A673 (cell line): ENCODE data around the gene HYDIN. TPM values are rescaled to one million over a fixed set of nuclear protein-coding genes. Genes with fewer than 3 reads are reported as not detected.

Experiments used
- BruUV-seq: library from RNA; stranded (reverse); fragments of 400-500 nt; replicated peaks from 2 replicates; lab custom pipeline; 2021; lab: Mats Ljungman, UMichigan
- CTCF ChIA-PET: fragments of 300-600 bp; sonication (Branson Sonifier 250); formaldehyde crosslinking; loops from one replicate; lab custom pipeline; 2022; ENCODE audit warnings: antibody characterized with exemption; lab: Charles Lee
- POLR2A ChIA-PET: fragments of 300-600 bp; sonication (Branson Sonifier 250); formaldehyde crosslinking; loops from one replicate; lab custom pipeline; 2022; ENCODE audit warnings: antibody characterized with exemption; ENCODE audit not compliant: low non-redundant PET; lab: Charles Lee
- DNase-seq: peaks from one replicate; pipeline ENCODE4 v3.0.0-alpha.2; 2015; ENCODE audit warnings: low spot score
- H3K27ac ChIP-seq: fragments of 200-600 bp; sonication (generic); 2 replicates; pipeline ENCODE4 v1.5.1; 2016; ENCODE audit warnings: mixed run types, low read depth, mild to moderate bottlenecking, mixed read lengths, antibody characterized with exemption, low read length; ENCODE audit not compliant: poor library complexity, severe bottlenecking
- H3K27me3 ChIP-seq: fragments of 200-600 bp; sonication (generic); replicated peaks from 2 replicates; pipeline ENCODE4 v1.6.1; 2017; ENCODE audit warnings: mixed run types, low read depth, mild to moderate bottlenecking, mixed read lengths, antibody characterized with exemption, low read length; ENCODE audit not compliant: insufficient read depth, poor library complexity
- H3K36me3 ChIP-seq: fragments of 200-600 bp; sonication (generic); 2 replicates; pipeline ENCODE4 v1.6.1; 2016; ENCODE audit warnings: mixed run types, mild to moderate bottlenecking, mixed read lengths, antibody characterized with exemption, low read length; ENCODE audit not compliant: insufficient read depth, poor library complexity, severe bottlenecking
- H3K4me1 ChIP-seq: fragments of 200-600 bp; sonication (generic); 2 replicates; pipeline ENCODE4 v1.6.1; 2017; ENCODE audit warnings: mixed run types, mild to moderate bottlenecking, mixed read lengths, antibody characterized with exemption, low read length; ENCODE audit not compliant: insufficient read depth, poor library complexity, severe bottlenecking
- H3K4me3 ChIP-seq: fragments of 200-600 bp; sonication (generic); 2 replicates; pipeline ENCODE4 v1.5.1; 2016; ENCODE audit warnings: low read depth, mixed run types, mild to moderate bottlenecking, mixed read lengths, low read length; ENCODE audit not compliant: poor library complexity, severe bottlenecking
- H3K9me3 ChIP-seq: fragments of 200-600 bp; sonication (generic); 2 replicates; pipeline ENCODE4 v1.6.1; 2016; ENCODE audit warnings: mixed run types, low read depth, mild to moderate bottlenecking, mixed read lengths, antibody characterized with exemption, low read length; ENCODE audit not compliant: poor library complexity, severe bottlenecking
- EZH2 ChIP-seq: fragments of 200-600 bp; sonication (generic); IDR thresholded peaks from 2 replicates; pipeline ENCODE4 v1.6.1; 2017; ENCODE audit warnings: borderline replicate concordance, low read depth, mild to moderate bottlenecking, mixed read lengths, antibody characterized with exemption, low read length; ENCODE audit not compliant: poor library complexity, severe bottlenecking
- intact Hi-C: fragments of 100-400 bp; cut with micrococcal nuclease; formaldehyde crosslinking; loops from one replicate; pipeline ENCODE4 v1.10.0; 2022; ENCODE audit not compliant: unreplicated experiment
- total RNA-seq: library from RNA; stranded (reverse); gene quantifications from 2 replicates; pipeline ENCODE4 v1.2.3, GENCODE V29; 2021
- TF ChIP-seq, protein P1 (sequence below): fragments of 300-800, 200-600 bp; sonication (generic); conservative IDR thresholded peaks from 2 replicates; pipeline ENCODE4 v1.5.1; 2017; ENCODE audit warnings: low read depth, mild to moderate bottlenecking, antibody characterized with exemption, low read length, moderate library complexity, mixed read lengths

HYDIN gene
- total RNA-seq, 1 experiment from 2014 or later = not detected

- no TSS peak for BruUV-seq
- H3K27me3 ChIP-seq = peaks cover 36% of the 10 kb centered on the region
- H3K4me3 ChIP-seq = no peak overlapping the region
- DNase-seq = no peak
- no peaks in the 10 kb centered on the region for H3K9me3 ChIP-seq
- intact Hi-C loops = no loop called here
- POLR2A ChIA-PET = no interaction called here
- no peaks in the 10 kb centered on the region for H3K4me1 ChIP-seq
- CTCF ChIA-PET = no interaction called here
- H3K36me3 ChIP-seq = no peaks in the 10 kb centered on the region
- H3K27ac ChIP-seq = no peak overlapping the region
- TF ChIP-seq, protein P1, sequence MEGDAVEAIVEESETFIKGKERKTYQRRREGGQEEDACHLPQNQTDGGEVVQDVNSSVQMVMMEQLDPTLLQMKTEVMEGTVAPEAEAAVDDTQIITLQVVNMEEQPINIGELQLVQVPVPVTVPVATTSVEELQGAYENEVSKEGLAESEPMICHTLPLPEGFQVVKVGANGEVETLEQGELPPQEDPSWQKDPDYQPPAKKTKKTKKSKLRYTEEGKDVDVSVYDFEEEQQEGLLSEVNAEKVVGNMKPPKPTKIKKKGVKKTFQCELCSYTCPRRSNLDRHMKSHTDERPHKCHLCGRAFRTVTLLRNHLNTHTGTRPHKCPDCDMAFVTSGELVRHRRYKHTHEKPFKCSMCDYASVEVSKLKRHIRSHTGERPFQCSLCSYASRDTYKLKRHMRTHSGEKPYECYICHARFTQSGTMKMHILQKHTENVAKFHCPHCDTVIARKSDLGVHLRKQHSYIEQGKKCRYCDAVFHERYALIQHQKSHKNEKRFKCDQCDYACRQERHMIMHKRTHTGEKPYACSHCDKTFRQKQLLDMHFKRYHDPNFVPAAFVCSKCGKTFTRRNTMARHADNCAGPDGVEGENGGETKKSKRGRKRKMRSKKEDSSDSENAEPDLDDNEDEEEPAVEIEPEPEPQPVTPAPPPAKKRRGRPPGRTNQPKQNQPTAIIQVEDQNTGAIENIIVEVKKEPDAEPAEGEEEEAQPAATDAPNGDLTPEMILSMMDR = no peak
Measured at GRCh38 chr16:71257768-71258167, 27.2 kb upstream of the HYDIN start.

GRCh38 chr16:71255721-71256120, 25.2 kb upstream of the HYDIN start:
- CTCF ChIA-PET = no interaction called here
- H3K36me3 ChIP-seq = no peaks in the 10 kb centered on the region
- H3K27ac ChIP-seq = no peak overlapping the region
- POLR2A ChIA-PET = no interaction called here
- no peak overlapping the region for H3K4me3 ChIP-seq
- BruUV-seq = no TSS peak
- H3K4me1 ChIP-seq = no peaks in the 10 kb centered on the region
- no peak for DNase-seq
- no peaks in the 10 kb centered on the region for H3K9me3 ChIP-seq
- intact Hi-C loops = no loop called here
- peaks cover 30% of the 10 kb centered on the region for H3K27me3 ChIP-seq
- TF ChIP-seq, protein P1 = no peak
- no peak for TF ChIP-seq EZH2

DNA sequence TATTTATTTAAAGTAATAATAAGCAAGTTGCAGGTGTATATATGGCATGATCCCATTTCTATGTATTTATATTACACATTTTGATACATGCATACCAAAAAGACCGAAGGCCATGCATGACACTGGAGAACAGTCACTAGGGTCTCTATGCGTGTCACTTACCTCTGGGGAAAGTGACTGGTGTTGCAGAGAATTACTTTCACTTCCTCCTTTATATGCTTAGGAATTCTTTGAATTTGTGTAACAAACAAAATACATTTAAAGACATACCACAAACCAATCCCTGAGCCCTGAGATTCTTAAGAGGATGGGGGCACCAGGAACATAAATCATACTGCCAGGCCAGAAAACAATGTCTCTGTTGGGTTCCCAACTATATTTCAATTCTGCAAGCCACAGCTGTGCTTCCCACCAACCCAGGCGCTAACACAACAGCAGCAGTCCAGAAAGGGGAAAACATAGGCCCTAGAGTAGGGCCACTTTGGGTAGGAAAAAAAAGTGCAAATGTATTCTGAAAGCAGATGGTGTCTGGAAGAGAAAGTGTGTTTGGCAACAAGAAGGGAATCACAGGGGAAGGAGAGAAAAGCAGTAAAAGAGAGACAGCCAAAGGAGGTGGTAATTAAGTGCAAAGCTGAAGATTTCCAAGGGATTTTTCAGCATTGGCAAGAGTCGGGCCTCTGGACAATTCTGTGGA, 24.5 kb upstream of the HYDIN start:
- Histone ChIP-seq H3K27me3 (peaks cover 26% of the 10 kb centered on the region), H3K4me3 (no peak overlapping the region), H3K36me3 (no peaks in the 10 kb centered on the region), H3K4me1 (no peaks in the 10 kb centered on the region), H3K27ac (no peak overlapping the region), H3K9me3 (no peaks in the 10 kb centered on the region)
- intact Hi-C loops = no loop called here
- DNase-seq = no peak
- CTCF ChIA-PET = no interaction called here
- TF ChIP-seq, protein P1 = no peak
- TF ChIP-seq EZH2 = no peak
- BruUV-seq = no TSS peak
- POLR2A ChIA-PET = no interaction called here
